MCF 10A (cell line): ENCODE data around the gene LAMB3. TPM values are rescaled to one million over a fixed set of nuclear protein-coding genes. Genes with fewer than 3 reads are reported as not detected.

Experiments
- BruUV-seq: library from RNA; stranded (reverse); fragments of 400-500 nt; replicated peaks from 2 replicates; lab custom pipeline; 2021; lab: Mats Ljungman, UMichigan
- CTCF ChIA-PET: fragments of 300-600 bp; sonication (Branson Sonifier 250); formaldehyde crosslinking; extraction: SDS; loops from one replicate; lab custom pipeline; 2021; ENCODE audit warnings: antibody characterized with exemption, inconsistent platforms; lab: Yijun Ruan, JAX
- POLR2A ChIA-PET: fragments of 300-600, 350-650 bp; sonication (Branson Sonifier 250); formaldehyde crosslinking; extraction: SDS; loops from one replicate; lab custom pipeline; 2020; ENCODE audit warnings: antibody characterized with exemption, inconsistent platforms; lab: Yijun Ruan, JAX
- DNase-seq: peaks from one replicate; pipeline ENCODE4 v3.0.0-alpha.2; 2018; ENCODE audit not compliant: unreplicated experiment
- H3K27ac Mint-ChIP-seq: one replicate; pipeline ENCODE4 v1.8.0; 2022; ENCODE audit warnings: mild to moderate bottlenecking, low read depth, mixed read lengths; ENCODE audit not compliant: unreplicated experiment
- H3K27me3 Mint-ChIP-seq: one replicate; pipeline ENCODE4 v1.8.0; 2022; ENCODE audit warnings: mixed read lengths; ENCODE audit not compliant: insufficient read depth, unreplicated experiment
- H3K36me3 Mint-ChIP-seq: one replicate; pipeline ENCODE4 v1.8.0; 2022; ENCODE audit warnings: mild to moderate bottlenecking, moderate library complexity, mixed read lengths; ENCODE audit not compliant: insufficient read depth, unreplicated experiment
- H3K4me1 Mint-ChIP-seq: one replicate; pipeline ENCODE4 v1.8.0; 2022; ENCODE audit warnings: mixed read lengths; ENCODE audit not compliant: insufficient read depth, unreplicated experiment
- H3K4me3 Mint-ChIP-seq: one replicate; pipeline ENCODE4 v1.8.0; 2022; ENCODE audit warnings: mild to moderate bottlenecking, moderate library complexity, mixed read lengths; ENCODE audit not compliant: unreplicated experiment
- H3K9me3 Mint-ChIP-seq: one replicate; pipeline ENCODE4 v1.8.0; 2022; ENCODE audit warnings: mixed read lengths; ENCODE audit not compliant: unreplicated experiment
- CTCF ChIP-seq: fragments of 200-600 bp; IDR thresholded peaks from one replicate; pipeline ENCODE4 v1.8.0; 2022; ENCODE audit warnings: antibody characterized with exemption, mild to moderate bottlenecking; ENCODE audit not compliant: unreplicated experiment
- intact Hi-C: fragments of 100-400 bp; cut with micrococcal nuclease; formaldehyde crosslinking; loops from 2 replicates; pipeline ENCODE4 v1.14.1; 2022
- total RNA-seq: library from RNA; stranded (reverse); gene quantifications from 2 replicates; pipeline ENCODE4 v1.2.3, GENCODE V29; 2022

The LAMB3 gene
- total RNA-seq, 1 experiment from 2014 or later: 1,572 TPM

DNA sequence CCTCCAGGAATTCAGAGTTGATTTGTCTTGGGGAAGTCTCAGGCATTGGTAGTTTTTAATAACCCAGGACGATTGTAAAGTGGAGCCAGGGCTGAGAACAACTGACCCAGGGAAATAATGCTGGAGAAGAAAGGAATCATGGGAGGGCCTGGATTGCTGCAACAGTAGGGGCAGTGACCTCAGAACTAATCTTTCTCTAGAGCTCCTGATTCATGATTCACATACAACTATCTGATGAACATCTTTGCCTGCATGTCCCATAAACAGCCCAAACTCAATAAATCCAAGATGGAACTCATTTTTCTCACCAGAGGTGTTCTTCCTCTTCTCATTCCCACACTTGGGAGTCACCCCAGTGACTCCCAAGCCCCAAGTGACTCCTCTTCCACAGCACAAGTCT, 14.9 kb upstream of the LAMB3 start:
- Mint-ChIP-seq H3K36me3 (no peaks in the 10 kb centered on the region), H3K27ac (no peak overlapping the region), H3K9me3 (no peaks in the 10 kb centered on the region), H3K27me3 (no peaks in the 10 kb centered on the region), H3K4me3 (no peak overlapping the region), H3K4me1 (peaks cover 21% of the 10 kb centered on the region)
- no peak for DNase-seq
- intact Hi-C loops: no loop called here
- no peak for TF ChIP-seq CTCF
- POLR2A ChIA-PET: interaction anchor here (0.8 to 11.2 kb wide), 4 partner anchors 9 to 17 kb away, joined by 3 to 207 read pairs (median 8); partner anchors contain the start of gene LAMB3
- BruUV-seq: no TSS peak
- CTCF ChIA-PET: interaction anchor here (0.8 to 4.4 kb wide), 7 partner anchors 9 to 64 kb away, joined by 3 to 27 read pairs (median 7); partner anchors contain the start of gene LAMB3

- Mint-ChIP-seq H3K4me3 (no peak overlapping the region), H3K27ac (peak overlapping the region; percentile 8), H3K27me3 (no peaks in the 10 kb centered on the region), H3K9me3 (no peaks in the 10 kb centered on the region), H3K36me3 (no peaks in the 10 kb centered on the region), H3K4me1 (peaks cover 36% of the 10 kb centered on the region)
- ChIA-PET CTCF (interaction anchor here (1.5 to 2.8 kb wide), 3 partner anchors 9 to 20 kb away, joined by 3 to 9 read pairs (median 8); no protein-coding TSS in a partner anchor), POLR2A (interaction anchor here (1.5 to 18.4 kb wide), 3 partner anchors 11 to 43 kb away, joined by 5 to 458 read pairs (median 207); partner anchors contain the start of gene LAMB3)
- TF ChIP-seq CTCF: no peak
- no peak for DNase-seq
- intact Hi-C loops: no loop called here
- no TSS peak for BruUV-seq
Observed at GRCh38 chr1:209662879-209663327, 10.7 kb upstream of the LAMB3 start.

- no peak for DNase-seq
- peaks cover 6% of the 10 kb centered on the region for H3K36me3 Mint-ChIP-seq
- no peak overlapping the region for H3K4me3 Mint-ChIP-seq
- BruUV-seq: no TSS peak
- TF ChIP-seq CTCF: no peak
- no peaks in the 10 kb centered on the region for H3K9me3 Mint-ChIP-seq
- intact Hi-C loops: no loop called here
- H3K4me1 Mint-ChIP-seq: peaks cover 55% of the 10 kb centered on the region
- ChIA-PET POLR2A (interaction anchor here (0.6 to 18.4 kb wide), 6 partner anchors 9 to 342 kb away, joined by 3 to 458 read pairs (median 106); partner anchors contain the start of genes G0S2 and LAMB3), CTCF (interaction anchor here (0.6 to 5.2 kb wide), 15 partner anchors 8 to 436 kb away, joined by 3 to 36 read pairs (median 4); partner anchors contain the start of genes G0S2 and LAMB3)
- peak overlapping the region; percentile 99 for H3K27ac Mint-ChIP-seq
- H3K27me3 Mint-ChIP-seq: no peaks in the 10 kb centered on the region
Observed at GRCh38 chr1:209661071-209661470, 8.8 kb upstream of the LAMB3 start.

GRCh38 chr1:209659909-209660308, 7.7 kb upstream of the LAMB3 start:
- H3K4me1 Mint-ChIP-seq: peaks cover 66% of the 10 kb centered on the region
- no TSS peak for BruUV-seq
- CTCF ChIA-PET: interaction anchor here (1.4 to 5.2 kb wide), 4 partner anchors 10 to 60 kb away, joined by 4 to 36 read pairs (median 8); no protein-coding TSS in a partner anchor
- POLR2A ChIA-PET: interaction anchor here (1.0 to 18.4 kb wide), 6 partner anchors 8 to 229 kb away, joined by 4 to 458 read pairs (median 166); partner anchors contain the start of genes G0S2 and LAMB3
- peak overlapping the region; percentile 4 for H3K4me3 Mint-ChIP-seq
- H3K36me3 Mint-ChIP-seq: peaks cover 6% of the 10 kb centered on the region
- no peak for TF ChIP-seq CTCF
- H3K27me3 Mint-ChIP-seq: no peaks in the 10 kb centered on the region
- intact Hi-C loops: loop anchor here (10.0 kb wide), 1 partner anchor 255 kb away; no protein-coding TSS in a partner anchor
- H3K27ac Mint-ChIP-seq: peak overlapping the region; percentile 99
- DNase-seq: peak; percentile 91
- H3K9me3 Mint-ChIP-seq: no peaks in the 10 kb centered on the region
